Measurements from ENCODE around the gene PIGV.
"Not testable (repeated sequence)": the region's sequence is repeated elsewhere in the genome, so short reads cannot be mapped to it uniquely, and the experiment has no call there.

The PIGV gene

GRCh38 chr1:26832249-26832960 is 44.7 kb downstream of the PIGV start:
- TF ChIP-seq, protein P1, sequence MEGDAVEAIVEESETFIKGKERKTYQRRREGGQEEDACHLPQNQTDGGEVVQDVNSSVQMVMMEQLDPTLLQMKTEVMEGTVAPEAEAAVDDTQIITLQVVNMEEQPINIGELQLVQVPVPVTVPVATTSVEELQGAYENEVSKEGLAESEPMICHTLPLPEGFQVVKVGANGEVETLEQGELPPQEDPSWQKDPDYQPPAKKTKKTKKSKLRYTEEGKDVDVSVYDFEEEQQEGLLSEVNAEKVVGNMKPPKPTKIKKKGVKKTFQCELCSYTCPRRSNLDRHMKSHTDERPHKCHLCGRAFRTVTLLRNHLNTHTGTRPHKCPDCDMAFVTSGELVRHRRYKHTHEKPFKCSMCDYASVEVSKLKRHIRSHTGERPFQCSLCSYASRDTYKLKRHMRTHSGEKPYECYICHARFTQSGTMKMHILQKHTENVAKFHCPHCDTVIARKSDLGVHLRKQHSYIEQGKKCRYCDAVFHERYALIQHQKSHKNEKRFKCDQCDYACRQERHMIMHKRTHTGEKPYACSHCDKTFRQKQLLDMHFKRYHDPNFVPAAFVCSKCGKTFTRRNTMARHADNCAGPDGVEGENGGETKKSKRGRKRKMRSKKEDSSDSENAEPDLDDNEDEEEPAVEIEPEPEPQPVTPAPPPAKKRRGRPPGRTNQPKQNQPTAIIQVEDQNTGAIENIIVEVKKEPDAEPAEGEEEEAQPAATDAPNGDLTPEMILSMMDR (IDR thresholded peaks at IDR 0.05) = no peak
- no peak for TF ChIP-seq ZFX (IDR thresholded peaks at IDR 0.05; ENCODE audit: borderline replicate concordance)
- H3K27ac ChIP-seq = no peak overlapping the region

- TF ChIP-seq ZFX (IDR thresholded peaks at IDR 0.05; ENCODE audit: borderline replicate concordance) = no peak
- TF ChIP-seq, protein P1 (IDR thresholded peaks at IDR 0.05) = no peak
- H3K27ac ChIP-seq = no peak overlapping the region
Measured at GRCh38 chr1:26833432-26834405, 46.0 kb downstream of the PIGV start.

DNA sequence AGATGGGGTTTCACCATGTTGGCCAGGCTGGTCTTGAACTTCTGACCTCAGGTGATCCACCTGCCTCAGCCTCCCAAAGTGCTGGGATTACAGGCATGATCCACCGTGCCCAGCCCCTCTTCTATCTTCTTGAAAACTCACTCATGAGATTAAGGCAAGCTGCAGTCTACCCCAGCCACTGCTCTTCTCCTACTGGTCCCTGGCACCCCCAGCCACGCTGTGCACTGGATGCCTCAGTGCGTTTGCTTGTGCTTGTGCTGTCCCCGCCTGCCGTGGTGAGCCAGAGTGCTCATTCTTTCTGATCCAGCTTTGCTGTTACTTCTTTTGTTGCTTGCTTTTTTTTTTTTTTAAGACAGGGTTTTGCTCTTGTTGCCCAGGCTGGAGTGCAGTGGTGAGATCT is 49.9 kb downstream of the PIGV start:
- not testable (repeated sequence) for H3K27ac ChIP-seq

- TF ChIP-seq, protein P1 (IDR thresholded peaks at IDR 0.05) = no peak
- no peak for TF ChIP-seq ZFX (IDR thresholded peaks at IDR 0.05; ENCODE audit: borderline replicate concordance)
Measured at GRCh38 chr1:26838474-26839338, 51.0 kb downstream of the PIGV start.

GRCh38 chr1:26839339-26839722 is 51.6 kb downstream of the PIGV start:
- H3K27ac ChIP-seq = no peak overlapping the region
- TF ChIP-seq ZFX (IDR thresholded peaks at IDR 0.05; ENCODE audit: borderline replicate concordance) = no peak
- TF ChIP-seq, protein P1 (IDR thresholded peaks at IDR 0.05) = no peak

More at GRCh38 chr1:26838474-26839338, 51.0 kb downstream of the PIGV start:
- H3K27ac ChIP-seq = no peak overlapping the region

GRCh38 chr1:26839779-26840178 is 52.0 kb downstream of the PIGV start:
- H3K27ac ChIP-seq = no peak overlapping the region
- TF ChIP-seq, protein P1 (IDR thresholded peaks at IDR 0.05) = no peak
- TF ChIP-seq ZFX (IDR thresholded peaks at IDR 0.05; ENCODE audit: borderline replicate concordance) = no peak
